ENCODE measurements around the gene HS3ST5. TPM values are rescaled to one million over a fixed set of nuclear protein-coding genes. Genes with fewer than 3 reads are reported as not detected.

Gene HS3ST5
- total RNA-seq, 4 donors from 2014 or later: 0.48 TPM; not detected in 3

DNA sequence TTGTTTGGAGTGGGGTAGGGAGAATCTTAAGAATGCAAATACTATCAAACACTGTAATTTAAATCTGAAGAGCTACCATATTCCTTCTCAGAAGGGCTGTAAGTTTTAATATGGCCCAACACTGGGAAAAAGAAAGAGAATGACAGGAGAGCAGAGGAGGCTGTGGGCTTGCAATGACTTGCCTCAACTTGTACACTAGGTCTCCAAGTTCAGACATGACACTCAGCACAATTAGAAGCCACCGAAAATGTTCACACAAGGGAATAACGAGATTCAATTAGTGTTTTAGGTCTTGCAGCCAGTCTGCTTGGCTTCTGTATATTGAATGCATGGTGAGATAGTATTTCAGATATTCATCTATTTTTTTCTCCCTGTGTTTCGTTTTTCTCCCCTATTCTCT lies 89.4 kb downstream of the HS3ST5 start:
- no peak for DNase-seq
- Histone ChIP-seq H3K4me1 (no peaks in the 10 kb centered on the region), H3K36me3 (no peaks in the 10 kb centered on the region), H3K4me3 (no peak overlapping the region), H3K27ac (no peak overlapping the region), H3K27me3 (no peaks in the 10 kb centered on the region), H3K9me3 (no peaks in the 10 kb centered on the region)
- no peak for TF ChIP-seq POLR2A (IDR thresholded peaks at IDR 0.05)
- TF ChIP-seq, protein P1, sequence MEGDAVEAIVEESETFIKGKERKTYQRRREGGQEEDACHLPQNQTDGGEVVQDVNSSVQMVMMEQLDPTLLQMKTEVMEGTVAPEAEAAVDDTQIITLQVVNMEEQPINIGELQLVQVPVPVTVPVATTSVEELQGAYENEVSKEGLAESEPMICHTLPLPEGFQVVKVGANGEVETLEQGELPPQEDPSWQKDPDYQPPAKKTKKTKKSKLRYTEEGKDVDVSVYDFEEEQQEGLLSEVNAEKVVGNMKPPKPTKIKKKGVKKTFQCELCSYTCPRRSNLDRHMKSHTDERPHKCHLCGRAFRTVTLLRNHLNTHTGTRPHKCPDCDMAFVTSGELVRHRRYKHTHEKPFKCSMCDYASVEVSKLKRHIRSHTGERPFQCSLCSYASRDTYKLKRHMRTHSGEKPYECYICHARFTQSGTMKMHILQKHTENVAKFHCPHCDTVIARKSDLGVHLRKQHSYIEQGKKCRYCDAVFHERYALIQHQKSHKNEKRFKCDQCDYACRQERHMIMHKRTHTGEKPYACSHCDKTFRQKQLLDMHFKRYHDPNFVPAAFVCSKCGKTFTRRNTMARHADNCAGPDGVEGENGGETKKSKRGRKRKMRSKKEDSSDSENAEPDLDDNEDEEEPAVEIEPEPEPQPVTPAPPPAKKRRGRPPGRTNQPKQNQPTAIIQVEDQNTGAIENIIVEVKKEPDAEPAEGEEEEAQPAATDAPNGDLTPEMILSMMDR (IDR thresholded peaks at IDR 0.05): no peak
- intact Hi-C loops (cut with DNase I; ENCODE audit: low total_unique reads): no loop called here

DNA sequence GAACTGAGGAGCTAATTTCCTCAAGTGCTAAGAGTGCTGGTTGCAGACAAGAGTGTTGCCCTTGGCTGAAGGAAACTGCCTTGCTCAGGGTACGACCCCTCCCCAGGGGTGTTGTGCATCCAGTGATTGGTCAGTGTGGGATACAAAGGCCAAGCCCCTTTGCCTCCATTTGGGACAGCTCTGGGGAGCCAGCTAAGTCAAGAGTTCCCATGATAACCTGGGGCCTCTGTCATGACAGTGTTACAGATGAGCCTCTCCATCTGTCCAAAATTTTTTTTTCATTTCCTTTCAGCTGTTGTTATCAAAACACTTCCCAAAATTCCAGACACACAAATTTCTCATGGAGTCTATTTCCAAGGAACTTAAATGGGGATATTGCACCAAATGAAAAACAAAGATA lies 93.3 kb downstream of the HS3ST5 start:
- no peaks in the 10 kb centered on the region for H3K36me3 ChIP-seq
- no peak for DNase-seq
- H3K4me1 ChIP-seq: no peaks in the 10 kb centered on the region
- no peak for TF ChIP-seq POLR2A (IDR thresholded peaks at IDR 0.05)
- TF ChIP-seq, protein P1 (IDR thresholded peaks at IDR 0.05): no peak
- H3K9me3 ChIP-seq: no peaks in the 10 kb centered on the region
- H3K27ac ChIP-seq: no peak overlapping the region
- no peak overlapping the region for H3K4me3 ChIP-seq
- intact Hi-C loops (cut with DNase I; ENCODE audit: low total_unique reads): no loop called here
- H3K27me3 ChIP-seq: no peaks in the 10 kb centered on the region

DNA sequence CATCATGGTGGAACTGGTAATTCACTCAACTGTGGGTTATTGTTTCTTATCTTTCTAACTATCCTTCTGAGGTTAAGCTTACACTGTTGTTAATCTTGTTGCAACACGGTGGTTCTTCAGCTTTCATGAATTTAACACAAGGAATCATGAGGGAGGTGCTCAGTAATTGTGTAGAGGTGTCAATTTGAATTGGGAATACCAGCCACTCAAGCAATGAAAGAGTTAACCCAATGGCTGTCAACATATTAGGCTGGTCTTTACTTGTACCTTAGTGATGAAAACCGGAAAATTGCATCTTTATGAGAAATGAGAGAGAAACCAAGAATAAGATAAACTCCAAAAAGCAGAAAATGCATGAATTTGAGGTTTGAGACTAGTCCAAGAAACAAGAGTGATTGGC lies 95.7 kb downstream of the HS3ST5 start:
- DNase-seq: no peak
- intact Hi-C loops (cut with DNase I; ENCODE audit: low total_unique reads): no loop called here
- no peak for TF ChIP-seq POLR2A (IDR thresholded peaks at IDR 0.05)
- TF ChIP-seq, protein P1 (IDR thresholded peaks at IDR 0.05): no peak

DNA sequence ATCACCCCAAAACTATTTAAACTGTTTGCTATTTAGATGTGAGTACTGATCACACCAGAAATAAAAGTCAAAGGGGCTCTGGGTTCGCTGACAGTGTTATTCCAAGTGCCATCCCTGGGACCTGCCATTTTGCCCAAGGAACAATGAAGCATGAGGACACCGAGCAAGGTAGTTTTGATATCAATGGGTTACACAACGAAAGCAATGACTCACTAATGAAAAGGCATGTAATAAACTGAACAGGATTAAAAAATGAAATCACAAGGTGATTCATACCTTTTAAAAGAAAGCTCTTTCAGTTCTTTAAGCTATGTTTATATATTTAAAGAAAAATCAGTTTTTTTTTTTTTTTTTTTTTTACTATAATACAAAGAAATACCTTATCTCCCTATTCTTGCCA lies 102.0 kb downstream of the HS3ST5 start:
- no peaks in the 10 kb centered on the region for H3K4me1 ChIP-seq
- no peak for DNase-seq
- no peaks in the 10 kb centered on the region for H3K9me3 ChIP-seq
- no peak for TF ChIP-seq POLR2A (IDR thresholded peaks at IDR 0.05)
- TF ChIP-seq, protein P1 (IDR thresholded peaks at IDR 0.05): no peak
- no peaks in the 10 kb centered on the region for H3K27me3 ChIP-seq
- intact Hi-C loops (cut with DNase I; ENCODE audit: low total_unique reads): no loop called here
- H3K36me3 ChIP-seq: no peaks in the 10 kb centered on the region
- H3K4me3 ChIP-seq: no peak overlapping the region
- H3K27ac ChIP-seq: no peak overlapping the region

More for the DNA sequence above, 95.7 kb downstream of the HS3ST5 start:
- no peak overlapping the region for H3K27ac ChIP-seq
- no peak overlapping the region for H3K4me3 ChIP-seq
- H3K36me3 ChIP-seq: no peaks in the 10 kb centered on the region
- H3K4me1 ChIP-seq: no peaks in the 10 kb centered on the region
- no peaks in the 10 kb centered on the region for H3K9me3 ChIP-seq
- no peaks in the 10 kb centered on the region for H3K27me3 ChIP-seq

DNA sequence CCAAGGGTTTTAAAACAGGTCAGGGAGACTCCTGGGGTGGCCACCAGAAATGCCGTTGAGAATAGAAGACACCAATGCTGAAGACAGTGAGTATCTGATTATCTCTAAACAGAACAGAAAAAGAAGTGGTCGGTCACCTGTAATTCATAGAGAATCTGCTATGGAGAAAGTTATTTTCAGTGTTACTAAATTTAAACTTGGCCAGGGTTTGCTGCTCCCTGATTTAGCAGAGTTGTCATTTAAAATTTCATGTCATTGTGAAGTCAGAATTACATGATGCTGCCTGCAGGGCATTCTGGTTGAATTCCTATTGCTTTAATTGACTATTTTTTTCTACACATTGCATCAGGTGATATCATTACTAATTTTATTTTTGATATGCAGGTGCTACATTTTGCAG lies 114.1 kb downstream of the HS3ST5 start:
- intact Hi-C loops (cut with DNase I; ENCODE audit: low total_unique reads): no loop called here
- H3K27me3 ChIP-seq: no peaks in the 10 kb centered on the region
- H3K9me3 ChIP-seq: no peaks in the 10 kb centered on the region
- H3K27ac ChIP-seq: no peak overlapping the region
- no peak overlapping the region for H3K4me3 ChIP-seq
- no peak for TF ChIP-seq POLR2A (IDR thresholded peaks at IDR 0.05)
- TF ChIP-seq, protein P1 (IDR thresholded peaks at IDR 0.05): no peak
- H3K36me3 ChIP-seq: no peaks in the 10 kb centered on the region
- no peaks in the 10 kb centered on the region for H3K4me1 ChIP-seq
- no peak for DNase-seq
